ENCODE measurements around the gene INTS11. TPM values are rescaled to one million over a fixed set of nuclear protein-coding genes. Genes with fewer than 3 reads are reported as not detected.

INTS11 gene
- total and polyA plus RNA-seq, 2 experiments from 2014 or later, result 102 to 161 TPM

- no peak overlapping the region for H3K27ac Mint-ChIP-seq
- Histone ChIP-seq H3K27ac (ENCODE audit: low read depth) (no peak overlapping the region), H3K4me3 (no peak overlapping the region), H3K4me2 (no peak overlapping the region), H3K27me3 (ENCODE audit: insufficient read depth) (no peaks in the 10 kb centered on the region), H3K4me1 (ENCODE audit: insufficient read depth) (no peaks in the 10 kb centered on the region), H3K79me2 (replicated peaks; ENCODE audit: insufficient read depth) (no peaks in the 10 kb centered on the region), H3F3A (replicated peaks; ENCODE audit: low read depth) (no peaks in the 10 kb centered on the region), H4K20me1 (replicated peaks; ENCODE audit: insufficient read depth) (no peaks in the 10 kb centered on the region), H3K9me2 (ENCODE audit: insufficient read depth) (no peaks in the 10 kb centered on the region), H3K36me3 (ENCODE audit: insufficient read depth) (no peaks in the 10 kb centered on the region), H2AFZ (no peak overlapping the region)
- no peaks in the 10 kb centered on the region; the same call in 2 of the 3 replicates for H3K4me1 Mint-ChIP-seq
- H3K36me3 Mint-ChIP-seq (ENCODE audit: low read depth), result peaks cover 4% of the 10 kb centered on the region; the same call in 1 of the 3 replicates
- H3K9me3 Mint-ChIP-seq, result peaks cover 3% of the 10 kb centered on the region; the same call in 1 of the 3 replicates
- no peak for ATAC-seq
- H3K27me3 Mint-ChIP-seq (ENCODE audit: insufficient read depth, low read depth, poor library complexity), result peaks cover 16% of the 10 kb centered on the region
- no peak for TF ChIP-seq STAT1 (IDR thresholded peaks at IDR 0.05; ENCODE audit: unreplicated experiment)
- TF ChIP-seq JUNB (IDR thresholded peaks at IDR 0.05; ENCODE audit: unreplicated experiment), result no peak
- no peak for TF ChIP-seq NANOG (IDR thresholded peaks at IDR 0.05; ENCODE audit: borderline replicate concordance)
- no peak for TF ChIP-seq ZNF331 (CRISPR knock-in tag; IDR thresholded peaks at IDR 0.05; ENCODE audit: low read depth)
- TF ChIP-seq EZH2phosphoT487 (IDR thresholded peaks at IDR 0.05; ENCODE audit: unreplicated experiment), result no peak
- no peak for TF ChIP-seq ETS1 (IDR thresholded peaks at IDR 0.05)
- TF ChIP-seq POLR2AphosphoS5 (IDR thresholded peaks at IDR 0.05; ENCODE audit: low read depth), result no peak
- TF ChIP-seq, protein P1, sequence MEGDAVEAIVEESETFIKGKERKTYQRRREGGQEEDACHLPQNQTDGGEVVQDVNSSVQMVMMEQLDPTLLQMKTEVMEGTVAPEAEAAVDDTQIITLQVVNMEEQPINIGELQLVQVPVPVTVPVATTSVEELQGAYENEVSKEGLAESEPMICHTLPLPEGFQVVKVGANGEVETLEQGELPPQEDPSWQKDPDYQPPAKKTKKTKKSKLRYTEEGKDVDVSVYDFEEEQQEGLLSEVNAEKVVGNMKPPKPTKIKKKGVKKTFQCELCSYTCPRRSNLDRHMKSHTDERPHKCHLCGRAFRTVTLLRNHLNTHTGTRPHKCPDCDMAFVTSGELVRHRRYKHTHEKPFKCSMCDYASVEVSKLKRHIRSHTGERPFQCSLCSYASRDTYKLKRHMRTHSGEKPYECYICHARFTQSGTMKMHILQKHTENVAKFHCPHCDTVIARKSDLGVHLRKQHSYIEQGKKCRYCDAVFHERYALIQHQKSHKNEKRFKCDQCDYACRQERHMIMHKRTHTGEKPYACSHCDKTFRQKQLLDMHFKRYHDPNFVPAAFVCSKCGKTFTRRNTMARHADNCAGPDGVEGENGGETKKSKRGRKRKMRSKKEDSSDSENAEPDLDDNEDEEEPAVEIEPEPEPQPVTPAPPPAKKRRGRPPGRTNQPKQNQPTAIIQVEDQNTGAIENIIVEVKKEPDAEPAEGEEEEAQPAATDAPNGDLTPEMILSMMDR (conservative IDR thresholded peaks at IDR 0.05; ENCODE audit: low read depth in 2 of 2), result no peak
- no peak for TF ChIP-seq ZNF114 (CRISPR knock-in tag; IDR thresholded peaks at IDR 0.05)
- TF ChIP-seq EZH2 (IDR thresholded peaks at IDR 0.05; ENCODE audit: low read depth, unreplicated experiment), result no peak
- TF ChIP-seq, protein P2, sequence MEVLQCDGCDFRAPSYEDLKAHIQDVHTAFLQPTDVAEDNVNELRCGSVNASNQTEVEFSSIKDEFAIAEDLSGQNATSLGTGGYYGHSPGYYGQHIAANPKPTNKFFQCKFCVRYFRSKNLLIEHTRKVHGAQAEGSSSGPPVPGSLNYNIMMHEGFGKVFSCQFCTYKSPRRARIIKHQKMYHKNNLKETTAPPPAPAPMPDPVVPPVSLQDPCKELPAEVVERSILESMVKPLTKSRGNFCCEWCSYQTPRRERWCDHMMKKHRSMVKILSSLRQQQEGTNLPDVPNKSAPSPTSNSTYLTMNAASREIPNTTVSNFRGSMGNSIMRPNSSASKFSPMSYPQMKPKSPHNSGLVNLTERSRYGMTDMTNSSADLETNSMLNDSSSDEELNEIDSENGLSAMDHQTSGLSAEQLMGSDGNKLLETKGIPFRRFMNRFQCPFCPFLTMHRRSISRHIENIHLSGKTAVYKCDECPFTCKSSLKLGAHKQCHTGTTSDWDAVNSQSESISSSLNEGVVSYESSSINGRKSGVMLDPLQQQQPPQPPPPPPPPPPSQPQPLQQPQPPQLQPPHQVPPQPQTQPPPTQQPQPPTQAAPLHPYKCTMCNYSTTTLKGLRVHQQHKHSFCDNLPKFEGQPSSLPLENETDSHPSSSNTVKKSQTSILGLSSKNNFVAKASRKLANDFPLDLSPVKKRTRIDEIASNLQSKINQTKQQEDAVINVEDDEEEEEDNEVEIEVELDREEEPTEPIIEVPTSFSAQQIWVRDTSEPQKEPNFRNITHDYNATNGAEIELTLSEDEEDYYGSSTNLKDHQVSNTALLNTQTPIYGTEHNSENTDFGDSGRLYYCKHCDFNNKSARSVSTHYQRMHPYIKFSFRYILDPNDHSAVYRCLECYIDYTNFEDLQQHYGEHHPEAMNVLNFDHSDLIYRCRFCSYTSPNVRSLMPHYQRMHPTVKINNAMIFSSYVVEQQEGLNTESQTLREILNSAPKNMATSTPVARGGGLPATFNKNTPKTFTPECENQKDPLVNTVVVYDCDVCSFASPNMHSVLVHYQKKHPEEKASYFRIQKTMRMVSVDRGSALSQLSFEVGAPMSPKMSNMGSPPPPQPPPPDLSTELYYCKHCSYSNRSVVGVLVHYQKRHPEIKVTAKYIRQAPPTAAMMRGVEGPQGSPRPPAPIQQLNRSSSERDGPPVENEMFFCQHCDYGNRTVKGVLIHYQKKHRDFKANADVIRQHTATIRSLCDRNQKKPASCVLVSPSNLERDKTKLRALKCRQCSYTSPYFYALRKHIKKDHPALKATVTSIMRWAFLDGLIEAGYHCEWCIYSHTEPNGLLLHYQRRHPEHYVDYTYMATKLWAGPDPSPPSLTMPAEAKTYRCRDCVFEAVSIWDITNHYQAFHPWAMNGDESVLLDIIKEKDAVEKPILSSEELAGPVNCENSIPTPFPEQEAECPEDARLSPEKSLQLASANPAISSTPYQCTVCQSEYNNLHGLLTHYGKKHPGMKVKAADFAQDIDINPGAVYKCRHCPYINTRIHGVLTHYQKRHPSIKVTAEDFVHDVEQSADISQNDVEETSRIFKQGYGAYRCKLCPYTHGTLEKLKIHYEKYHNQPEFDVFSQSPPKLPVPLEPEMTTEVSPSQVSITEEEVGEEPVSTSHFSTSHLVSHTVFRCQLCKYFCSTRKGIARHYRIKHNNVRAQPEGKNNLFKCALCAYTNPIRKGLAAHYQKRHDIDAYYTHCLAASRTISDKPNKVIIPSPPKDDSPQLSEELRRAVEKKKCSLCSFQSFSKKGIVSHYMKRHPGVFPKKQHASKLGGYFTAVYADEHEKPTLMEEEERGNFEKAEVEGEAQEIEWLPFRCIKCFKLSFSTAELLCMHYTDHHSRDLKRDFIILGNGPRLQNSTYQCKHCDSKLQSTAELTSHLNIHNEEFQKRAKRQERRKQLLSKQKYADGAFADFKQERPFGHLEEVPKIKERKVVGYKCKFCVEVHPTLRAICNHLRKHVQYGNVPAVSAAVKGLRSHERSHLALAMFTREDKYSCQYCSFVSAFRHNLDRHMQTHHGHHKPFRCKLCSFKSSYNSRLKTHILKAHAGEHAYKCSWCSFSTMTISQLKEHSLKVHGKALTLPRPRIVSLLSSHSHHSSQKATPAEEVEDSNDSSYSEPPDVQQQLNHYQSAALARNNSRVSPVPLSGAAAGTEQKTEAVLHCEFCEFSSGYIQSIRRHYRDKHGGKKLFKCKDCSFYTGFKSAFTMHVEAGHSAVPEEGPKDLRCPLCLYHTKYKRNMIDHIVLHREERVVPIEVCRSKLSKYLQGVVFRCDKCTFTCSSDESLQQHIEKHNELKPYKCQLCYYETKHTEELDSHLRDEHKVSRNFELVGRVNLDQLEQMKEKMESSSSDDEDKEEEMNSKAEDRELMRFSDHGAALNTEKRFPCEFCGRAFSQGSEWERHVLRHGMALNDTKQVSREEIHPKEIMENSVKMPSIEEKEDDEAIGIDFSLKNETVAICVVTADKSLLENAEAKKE (CRISPR knock-in tag; IDR thresholded peaks at IDR 0.05), result no peak
- TF ChIP-seq, protein P3, sequence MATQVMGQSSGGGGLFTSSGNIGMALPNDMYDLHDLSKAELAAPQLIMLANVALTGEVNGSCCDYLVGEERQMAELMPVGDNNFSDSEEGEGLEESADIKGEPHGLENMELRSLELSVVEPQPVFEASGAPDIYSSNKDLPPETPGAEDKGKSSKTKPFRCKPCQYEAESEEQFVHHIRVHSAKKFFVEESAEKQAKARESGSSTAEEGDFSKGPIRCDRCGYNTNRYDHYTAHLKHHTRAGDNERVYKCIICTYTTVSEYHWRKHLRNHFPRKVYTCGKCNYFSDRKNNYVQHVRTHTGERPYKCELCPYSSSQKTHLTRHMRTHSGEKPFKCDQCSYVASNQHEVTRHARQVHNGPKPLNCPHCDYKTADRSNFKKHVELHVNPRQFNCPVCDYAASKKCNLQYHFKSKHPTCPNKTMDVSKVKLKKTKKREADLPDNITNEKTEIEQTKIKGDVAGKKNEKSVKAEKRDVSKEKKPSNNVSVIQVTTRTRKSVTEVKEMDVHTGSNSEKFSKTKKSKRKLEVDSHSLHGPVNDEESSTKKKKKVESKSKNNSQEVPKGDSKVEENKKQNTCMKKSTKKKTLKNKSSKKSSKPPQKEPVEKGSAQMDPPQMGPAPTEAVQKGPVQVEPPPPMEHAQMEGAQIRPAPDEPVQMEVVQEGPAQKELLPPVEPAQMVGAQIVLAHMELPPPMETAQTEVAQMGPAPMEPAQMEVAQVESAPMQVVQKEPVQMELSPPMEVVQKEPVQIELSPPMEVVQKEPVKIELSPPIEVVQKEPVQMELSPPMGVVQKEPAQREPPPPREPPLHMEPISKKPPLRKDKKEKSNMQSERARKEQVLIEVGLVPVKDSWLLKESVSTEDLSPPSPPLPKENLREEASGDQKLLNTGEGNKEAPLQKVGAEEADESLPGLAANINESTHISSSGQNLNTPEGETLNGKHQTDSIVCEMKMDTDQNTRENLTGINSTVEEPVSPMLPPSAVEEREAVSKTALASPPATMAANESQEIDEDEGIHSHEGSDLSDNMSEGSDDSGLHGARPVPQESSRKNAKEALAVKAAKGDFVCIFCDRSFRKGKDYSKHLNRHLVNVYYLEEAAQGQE (IDR thresholded peaks at IDR 0.05; ENCODE audit: unreplicated experiment), result no peak
- no peak for TF ChIP-seq CREB1 (CRISPR knock-in tag; IDR thresholded peaks at IDR 0.05; ENCODE audit: low read depth)
- no peak for DNase-seq (ENCODE audit: low spot score)
- H3K4me3 Mint-ChIP-seq, result no peak overlapping the region
Observed at GRCh38 chr1:1279028-1279427, 45.4 kb downstream of the INTS11 start.

All from GM23338 (cell line).